GM10266 (cell line): ENCODE results near the gene LILRB3.
"Not testable (repeated sequence)": the region's sequence is repeated elsewhere in the genome, so short reads cannot be mapped to it uniquely, and the experiment has no call there.

Source experiments
- DNase-seq: peaks from one replicate; pipeline ENCODE4 v3.0.0; 2012; ENCODE audit errors: extremely low spot score
- TF ChIP-seq, protein P1 (sequence below): IDR thresholded peaks from 2 replicates; pipeline ENCODE4 v1.5.1; 2012; ENCODE audit warnings: mild to moderate bottlenecking, low read depth; ENCODE audit not compliant: control insufficient read depth, insufficient read depth; ENCODE audit errors: missing control alignments

Gene LILRB3

GRCh38 chr19:54207676-54207982 lies 15.2 kb downstream of the LILRB3 start:
- no peak for DNase-seq
- TF ChIP-seq, protein P1, sequence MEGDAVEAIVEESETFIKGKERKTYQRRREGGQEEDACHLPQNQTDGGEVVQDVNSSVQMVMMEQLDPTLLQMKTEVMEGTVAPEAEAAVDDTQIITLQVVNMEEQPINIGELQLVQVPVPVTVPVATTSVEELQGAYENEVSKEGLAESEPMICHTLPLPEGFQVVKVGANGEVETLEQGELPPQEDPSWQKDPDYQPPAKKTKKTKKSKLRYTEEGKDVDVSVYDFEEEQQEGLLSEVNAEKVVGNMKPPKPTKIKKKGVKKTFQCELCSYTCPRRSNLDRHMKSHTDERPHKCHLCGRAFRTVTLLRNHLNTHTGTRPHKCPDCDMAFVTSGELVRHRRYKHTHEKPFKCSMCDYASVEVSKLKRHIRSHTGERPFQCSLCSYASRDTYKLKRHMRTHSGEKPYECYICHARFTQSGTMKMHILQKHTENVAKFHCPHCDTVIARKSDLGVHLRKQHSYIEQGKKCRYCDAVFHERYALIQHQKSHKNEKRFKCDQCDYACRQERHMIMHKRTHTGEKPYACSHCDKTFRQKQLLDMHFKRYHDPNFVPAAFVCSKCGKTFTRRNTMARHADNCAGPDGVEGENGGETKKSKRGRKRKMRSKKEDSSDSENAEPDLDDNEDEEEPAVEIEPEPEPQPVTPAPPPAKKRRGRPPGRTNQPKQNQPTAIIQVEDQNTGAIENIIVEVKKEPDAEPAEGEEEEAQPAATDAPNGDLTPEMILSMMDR = no peak

DNA sequence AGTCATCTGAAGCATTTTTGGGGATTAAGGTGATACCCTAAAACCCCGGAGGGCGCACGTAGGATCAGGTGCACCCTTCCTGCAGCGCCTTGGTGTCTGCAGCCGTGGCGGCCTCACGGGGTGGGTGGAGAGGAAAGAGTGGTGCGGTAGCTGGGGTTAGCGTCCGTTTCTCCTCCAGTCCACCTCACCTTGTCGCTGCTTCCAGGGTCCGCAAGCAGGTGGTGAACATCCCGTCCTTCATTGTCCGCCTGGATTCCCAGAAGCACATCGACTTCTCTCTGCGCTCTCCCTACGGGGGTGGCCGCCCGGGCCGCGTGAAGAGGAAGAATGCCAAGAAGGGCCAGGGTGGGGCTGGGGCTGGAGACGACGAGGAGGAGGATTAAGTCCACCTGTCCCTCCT lies 15.6 kb downstream of the LILRB3 start:
- DNase-seq = not testable (repeated sequence)

- TF ChIP-seq, protein P1 = no peak
- no peak for DNase-seq
Measured at GRCh38 chr19:54206831-54207177, 16.0 kb downstream of the LILRB3 start.

GRCh38 chr19:54206030-54206830 lies 16.6 kb downstream of the LILRB3 start:
- TF ChIP-seq, protein P1 = no peak

DNA sequence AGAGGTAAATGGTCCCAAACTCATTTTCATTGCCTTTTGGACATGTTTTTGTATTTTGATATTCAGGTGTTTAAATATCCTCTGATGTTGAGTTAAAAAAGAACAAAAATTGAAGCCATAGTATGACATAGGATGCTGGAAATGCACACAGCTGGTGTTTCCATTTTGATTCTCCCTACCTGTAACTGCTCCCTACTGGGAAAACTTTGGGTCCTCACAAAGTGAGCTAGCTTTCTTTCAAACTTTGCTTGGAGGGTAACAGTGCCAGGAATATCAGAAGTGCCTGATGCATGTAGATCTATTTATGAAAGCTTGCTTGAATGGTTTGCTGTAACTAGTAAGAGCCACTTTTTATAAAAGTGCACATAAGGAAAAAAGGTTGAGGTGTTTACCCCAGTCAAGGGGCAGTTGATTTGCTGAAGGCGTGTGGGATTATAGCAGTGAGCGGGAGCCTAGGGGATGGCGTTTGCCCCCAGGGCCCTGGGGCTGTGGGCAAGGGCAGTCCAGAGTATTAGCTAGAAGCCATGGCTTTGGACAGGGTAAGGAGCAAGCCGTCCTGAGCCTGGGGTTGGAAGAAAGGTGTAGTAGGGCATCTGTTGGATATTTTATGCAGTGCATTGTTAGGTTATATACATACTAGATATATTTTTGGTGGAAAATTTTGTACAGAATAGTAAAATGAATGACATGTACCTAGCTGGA lies 17.9 kb downstream of the LILRB3 start:
- no peak for DNase-seq
- TF ChIP-seq, protein P1 = no peak

More at GRCh38 chr19:54206030-54206830, 16.6 kb downstream of the LILRB3 start:
- DNase-seq = no peak

DNA sequence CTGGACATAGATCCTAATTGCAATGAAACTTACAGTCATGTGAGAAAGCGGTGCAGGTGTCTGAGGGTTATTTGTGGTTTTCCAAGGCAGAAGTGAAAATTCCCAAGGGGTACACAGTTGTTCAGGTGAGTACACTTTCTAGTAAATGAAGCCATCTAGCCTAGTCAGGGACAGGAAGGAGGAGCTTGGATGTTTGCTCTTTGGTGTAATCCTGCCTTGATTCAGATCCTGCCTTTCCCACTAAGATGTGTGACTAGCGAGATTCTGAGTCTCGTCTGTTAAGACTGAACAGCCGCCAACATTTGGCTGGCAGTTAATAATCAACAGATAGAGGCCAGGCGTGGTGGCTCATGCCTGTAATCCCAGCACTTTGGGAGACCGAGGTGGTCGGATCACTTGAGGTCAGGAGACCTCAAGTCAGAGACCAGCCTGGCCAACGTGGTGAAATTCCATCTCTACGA lies 19.6 kb downstream of the LILRB3 start:
- TF ChIP-seq, protein P1 = no peak
- DNase-seq = no peak

- TF ChIP-seq, protein P1 = no peak
- DNase-seq = no peak
Measured at GRCh38 chr19:54201980-54202379, 20.8 kb downstream of the LILRB3 start.
